Neural cell (in vitro differentiated cells): ENCODE results near the gene RIPK1.
"Not testable (repeated sequence)": the region's sequence is repeated elsewhere in the genome, so short reads cannot be mapped to it uniquely, and the experiment has no call there.

ENCODE experiments used
- EP300 ChIP-seq: fragments of 450-650 bp; conservative IDR thresholded peaks from 2 replicates; pipeline ENCODE4 v1.6.1; 2014; ENCODE audit warnings: antibody characterized with exemption, mild to moderate bottlenecking, moderate library complexity; ENCODE audit not compliant: poor library complexity, severe bottlenecking
- EZH2 ChIP-seq: fragments of 200-600, 300-800 bp; shearing (Covaris generic), sonication (generic); IDR thresholded peaks from 2 replicates; pipeline ENCODE4 v1.6.1; 2014; ENCODE audit warnings: antibody characterized with exemption, low read length, borderline replicate concordance, mild to moderate bottlenecking; ENCODE audit not compliant: insufficient read depth, poor library complexity, severe bottlenecking
- MXI1 ChIP-seq: fragments of 450-650 bp; conservative IDR thresholded peaks from 2 replicates; pipeline ENCODE4 v1.6.1; 2014; ENCODE audit warnings: antibody characterized with exemption, mild to moderate bottlenecking; ENCODE audit not compliant: poor library complexity, severe bottlenecking
- RAD21 ChIP-seq: fragments of 450-650 bp; conservative IDR thresholded peaks from 2 replicates; pipeline ENCODE4 v1.6.1; 2014; ENCODE audit warnings: antibody characterized with exemption, mild to moderate bottlenecking, moderate library complexity
- SMC3 ChIP-seq: fragments of 450-650 bp; conservative IDR thresholded peaks from 2 replicates; pipeline ENCODE4 v1.6.1; 2014; ENCODE audit warnings: antibody characterized with exemption, mild to moderate bottlenecking, moderate library complexity; ENCODE audit not compliant: poor library complexity
- TAF1 ChIP-seq: IDR thresholded peaks from 2 replicates; pipeline ENCODE4 v1.6.1; 2012; ENCODE audit warnings: low read depth
- TF ChIP-seq, protein P1 (sequence below): fragments of 450-650 bp; IDR thresholded peaks from 2 replicates; pipeline ENCODE4 v1.5.1; 2014; ENCODE audit warnings: antibody characterized with exemption, mild to moderate bottlenecking, moderate library complexity; ENCODE audit not compliant: poor library complexity, severe bottlenecking
- TF ChIP-seq, protein P2 (sequence below): IDR thresholded peaks from 2 replicates; pipeline ENCODE4 v1.6.1; 2012; ENCODE audit warnings: borderline replicate concordance

DNA sequence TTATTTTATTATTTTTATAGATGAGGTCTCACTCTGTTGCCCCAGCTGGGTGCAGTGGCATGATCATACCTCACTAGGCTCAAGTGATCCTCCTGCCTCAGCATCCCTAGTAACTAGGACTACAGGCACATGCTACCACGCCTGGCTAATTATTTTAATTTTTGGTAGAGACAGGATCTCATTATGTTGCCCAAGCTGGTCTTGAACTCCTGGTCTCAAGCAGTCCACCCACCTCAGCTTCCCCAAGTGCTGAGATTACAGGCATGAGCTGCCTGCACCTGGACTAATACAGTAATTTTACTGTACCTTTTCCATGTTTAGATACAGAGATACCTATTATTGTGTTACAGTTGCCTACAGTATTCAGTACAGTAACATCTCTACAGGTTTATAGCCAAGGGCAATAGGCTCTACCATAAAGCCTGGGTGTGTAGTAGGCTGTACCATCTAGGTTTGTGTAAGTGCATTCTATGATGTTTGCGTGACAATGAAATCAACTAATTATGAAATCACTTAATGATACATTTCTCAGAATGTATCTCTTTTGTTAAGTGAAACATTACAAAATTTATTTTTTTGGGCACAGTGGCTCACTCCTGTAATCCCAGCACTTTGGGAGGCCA lies 47.2 kb upstream of the RIPK1 start:
- TF ChIP-seq, protein P1, sequence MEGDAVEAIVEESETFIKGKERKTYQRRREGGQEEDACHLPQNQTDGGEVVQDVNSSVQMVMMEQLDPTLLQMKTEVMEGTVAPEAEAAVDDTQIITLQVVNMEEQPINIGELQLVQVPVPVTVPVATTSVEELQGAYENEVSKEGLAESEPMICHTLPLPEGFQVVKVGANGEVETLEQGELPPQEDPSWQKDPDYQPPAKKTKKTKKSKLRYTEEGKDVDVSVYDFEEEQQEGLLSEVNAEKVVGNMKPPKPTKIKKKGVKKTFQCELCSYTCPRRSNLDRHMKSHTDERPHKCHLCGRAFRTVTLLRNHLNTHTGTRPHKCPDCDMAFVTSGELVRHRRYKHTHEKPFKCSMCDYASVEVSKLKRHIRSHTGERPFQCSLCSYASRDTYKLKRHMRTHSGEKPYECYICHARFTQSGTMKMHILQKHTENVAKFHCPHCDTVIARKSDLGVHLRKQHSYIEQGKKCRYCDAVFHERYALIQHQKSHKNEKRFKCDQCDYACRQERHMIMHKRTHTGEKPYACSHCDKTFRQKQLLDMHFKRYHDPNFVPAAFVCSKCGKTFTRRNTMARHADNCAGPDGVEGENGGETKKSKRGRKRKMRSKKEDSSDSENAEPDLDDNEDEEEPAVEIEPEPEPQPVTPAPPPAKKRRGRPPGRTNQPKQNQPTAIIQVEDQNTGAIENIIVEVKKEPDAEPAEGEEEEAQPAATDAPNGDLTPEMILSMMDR = not testable (repeated sequence)
- TF ChIP-seq EP300, EZH2, RAD21, TAF1, MXI1, SMC3: not testable (repeated sequence)
- TF ChIP-seq, protein P2, sequence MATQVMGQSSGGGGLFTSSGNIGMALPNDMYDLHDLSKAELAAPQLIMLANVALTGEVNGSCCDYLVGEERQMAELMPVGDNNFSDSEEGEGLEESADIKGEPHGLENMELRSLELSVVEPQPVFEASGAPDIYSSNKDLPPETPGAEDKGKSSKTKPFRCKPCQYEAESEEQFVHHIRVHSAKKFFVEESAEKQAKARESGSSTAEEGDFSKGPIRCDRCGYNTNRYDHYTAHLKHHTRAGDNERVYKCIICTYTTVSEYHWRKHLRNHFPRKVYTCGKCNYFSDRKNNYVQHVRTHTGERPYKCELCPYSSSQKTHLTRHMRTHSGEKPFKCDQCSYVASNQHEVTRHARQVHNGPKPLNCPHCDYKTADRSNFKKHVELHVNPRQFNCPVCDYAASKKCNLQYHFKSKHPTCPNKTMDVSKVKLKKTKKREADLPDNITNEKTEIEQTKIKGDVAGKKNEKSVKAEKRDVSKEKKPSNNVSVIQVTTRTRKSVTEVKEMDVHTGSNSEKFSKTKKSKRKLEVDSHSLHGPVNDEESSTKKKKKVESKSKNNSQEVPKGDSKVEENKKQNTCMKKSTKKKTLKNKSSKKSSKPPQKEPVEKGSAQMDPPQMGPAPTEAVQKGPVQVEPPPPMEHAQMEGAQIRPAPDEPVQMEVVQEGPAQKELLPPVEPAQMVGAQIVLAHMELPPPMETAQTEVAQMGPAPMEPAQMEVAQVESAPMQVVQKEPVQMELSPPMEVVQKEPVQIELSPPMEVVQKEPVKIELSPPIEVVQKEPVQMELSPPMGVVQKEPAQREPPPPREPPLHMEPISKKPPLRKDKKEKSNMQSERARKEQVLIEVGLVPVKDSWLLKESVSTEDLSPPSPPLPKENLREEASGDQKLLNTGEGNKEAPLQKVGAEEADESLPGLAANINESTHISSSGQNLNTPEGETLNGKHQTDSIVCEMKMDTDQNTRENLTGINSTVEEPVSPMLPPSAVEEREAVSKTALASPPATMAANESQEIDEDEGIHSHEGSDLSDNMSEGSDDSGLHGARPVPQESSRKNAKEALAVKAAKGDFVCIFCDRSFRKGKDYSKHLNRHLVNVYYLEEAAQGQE = not testable (repeated sequence)
